Tibial nerve (tissue), 4 donors: ENCODE measurements around the gene BRPF3. TPM values are rescaled to one million over a fixed set of nuclear protein-coding genes. Genes with fewer than 3 reads are reported as not detected.

Source experiments
- DNase-seq, 2 donors: peaks; one replicate each; pipeline ENCODE4 v3.0.0-alpha.2; 2019; ENCODE audit warnings: low spot score in 2 of 2
- H3K27ac ChIP-seq, 4 donors: fragments of 200-600 bp; sonication (generic) in 3 of 4; one replicate each; pipeline ENCODE4 v1.5.1; 2017 to 2019; ENCODE audit warnings: mild to moderate bottlenecking in 1 of 4
- H3K27me3 ChIP-seq, 2 donors: fragments of 200-600 bp; sonication (generic) in 1 of 2; one replicate each; pipeline versions ENCODE4 v1.5.1 to v1.6.0; 2017 to 2019
- H3K36me3 ChIP-seq, 3 donors: fragments of 200-600 bp; sonication (generic); one replicate each; pipeline ENCODE4 v1.5.1; 2018 to 2019
- H3K4me1 ChIP-seq, 4 donors: fragments of 200-600 bp; sonication (generic) in 3 of 4; one replicate each; pipeline ENCODE4 v1.5.1; 2017 to 2019
- H3K4me3 ChIP-seq, 4 donors: fragments of 200-600 bp; sonication (generic) in 3 of 4; one replicate each; pipeline ENCODE4 v1.5.1; 2017 to 2019; ENCODE audit warnings: mild to moderate bottlenecking in 1 of 4, moderate library complexity in 1 of 4
- H3K9me3 ChIP-seq, 4 donors: fragments of 200-600 bp; sonication (generic) in 3 of 4; one replicate each; pipeline ENCODE4 v1.5.1; 2017 to 2019
- CTCF ChIP-seq, 5 experiments: fragments of 200-600 bp in 3 of 5; fragments of 450-650 bp in 2 of 5; sonication (generic) in 3 of 5; IDR thresholded peaks; one replicate each; pipeline ENCODE4 v1.5.1; 2016 to 2019; ENCODE audit warnings: antibody characterized with exemption in 5 of 5, mild to moderate bottlenecking in 3 of 5, moderate library complexity in 2 of 5
- EP300 ChIP-seq, 2 donors: sonication (generic); formaldehyde crosslinking; IDR thresholded peaks; one replicate each; pipeline ENCODE4 v1.6.1; 2017; ENCODE audit warnings: antibody characterized with exemption in 2 of 2, mild to moderate bottlenecking in 1 of 2
- POLR2A ChIP-seq, 2 donors: fragments of 450-650 bp; IDR thresholded peaks; one replicate each; pipeline ENCODE4 v1.6.1; 2017; ENCODE audit warnings: antibody characterized with exemption in 2 of 2, mild to moderate bottlenecking in 2 of 2, moderate library complexity in 2 of 2
- WGBS, 2 donors: methylation state at CpG; one replicate each; pipeline ENCODE4 v1.1.5; 2018; 5-methylcytosine and 5-hydroxymethylcytosine counted together
- total RNA-seq, 4 donors: library from RNA; depleted of rRNA; stranded (reverse); fragments of >200 nt; gene quantifications; one replicate each; pipeline ENCODE4 v1.1.0, GENCODE V29; 2016

BRPF3 gene
- total RNA-seq, 4 donors from 2014 or later: 18.4 to 32.7 (median 23.9) TPM

- peaks cover 0 to 66% (median 11%) of the 10 kb centered on the region in 4 donors for H3K4me1 ChIP-seq
Measured at GRCh38 chr6:36200154-36200891, 3.8 kb downstream of the BRPF3 start.

GRCh38 chr6:36200998-36201596, 4.6 kb downstream of the BRPF3 start:
- Histone ChIP-seq H3K27me3 (no peaks in the 10 kb centered on the region), H3K36me3 (peaks cover 0 to 64% (median 0%) of the 10 kb centered on the region in 3 donors), H3K9me3 (no peaks in the 10 kb centered on the region), H3K4me1 (peaks cover 0 to 58% (median 11%) of the 10 kb centered on the region in 4 donors), H3K4me3 (no peak overlapping the region), H3K27ac (no peak overlapping the region)
- TF ChIP-seq CTCF (IDR thresholded peaks at IDR 0.05) (no peak), EP300 (IDR thresholded peaks at IDR 0.05) (no peak), POLR2A (IDR thresholded peaks at IDR 0.05) (no peak)
- 97% methylated on average over 15 of the region's 15 CpGs for WGBS, 2 donors
- no peak for DNase-seq

More at GRCh38 chr6:36200154-36200891, 3.8 kb downstream of the BRPF3 start:
- Histone ChIP-seq H3K36me3 (peaks cover 0 to 60% (median 0%) of the 10 kb centered on the region in 3 donors), H3K9me3 (no peaks in the 10 kb centered on the region), H3K4me3 (no peak overlapping the region), H3K27me3 (no peaks in the 10 kb centered on the region), H3K27ac (no peak overlapping the region)
- TF ChIP-seq EP300 (IDR thresholded peaks at IDR 0.05) (no peak), POLR2A (IDR thresholded peaks at IDR 0.05) (no peak), CTCF (IDR thresholded peaks at IDR 0.05) (no peak)
- no peak for DNase-seq
- WGBS, 2 donors: 95 to 97% methylated on average over 19 of the region's 19 CpGs

GRCh38 chr6:36201612-36202011, 5.1 kb downstream of the BRPF3 start:
- Histone ChIP-seq H3K4me3 (no peak overlapping the region), H3K27me3 (no peaks in the 10 kb centered on the region), H3K36me3 (peaks cover 0 to 64% (median 0%) of the 10 kb centered on the region in 3 donors), H3K4me1 (peaks cover 0 to 58% (median 11%) of the 10 kb centered on the region in 4 donors), H3K9me3 (no peaks in the 10 kb centered on the region), H3K27ac (no peak overlapping the region)
- TF ChIP-seq POLR2A (IDR thresholded peaks at IDR 0.05): no peak
- TF ChIP-seq CTCF (IDR thresholded peaks at IDR 0.05): no peak
- no peak for TF ChIP-seq EP300 (IDR thresholded peaks at IDR 0.05)
- 55 to 56% methylated on average over 3 of the region's 3 CpGs for WGBS, 2 donors
- DNase-seq: no peak

- no peaks in the 10 kb centered on the region for H3K9me3 ChIP-seq
- H3K4me1 ChIP-seq: peaks cover 0 to 63% (median 11%) of the 10 kb centered on the region in 4 donors
- no peak for TF ChIP-seq EP300 (IDR thresholded peaks at IDR 0.05)
- TF ChIP-seq CTCF (IDR thresholded peaks at IDR 0.05): no peak
- no peak for TF ChIP-seq POLR2A (IDR thresholded peaks at IDR 0.05)
- 94 to 99% methylated on average over 4 of the region's 4 CpGs for WGBS, 2 donors
- no peak overlapping the region for H3K4me3 ChIP-seq
- DNase-seq: no peak
- no peaks in the 10 kb centered on the region for H3K27me3 ChIP-seq
- H3K36me3 ChIP-seq: peaks cover 0 to 68% (median 0%) of the 10 kb centered on the region in 3 donors
- no peak overlapping the region for H3K27ac ChIP-seq
Measured at GRCh38 chr6:36202101-36202500, 5.6 kb downstream of the BRPF3 start.
